ENCODE measurements around the gene PCDH7.

The PCDH7 gene

GRCh38 chr4:30725562-30725961 lies 5.4 kb downstream of the PCDH7 start:
- Histone ChIP-seq H3K27ac (replicated peaks) (no peak overlapping the region), H3K27me3 (ENCODE audit: insufficient read depth, poor library complexity, severe bottlenecking) (peaks cover 20% of the 10 kb centered on the region), H3K4me3 (replicated peaks; ENCODE audit: insufficient read depth, low read length) (no peak overlapping the region)
- DNase-seq (ENCODE audit: low read depth in 1 of 2, low spot score in 1 of 2): no peak
- TF ChIP-seq POLR2AphosphoS5 (IDR thresholded peaks at IDR 0.05; ENCODE audit: low read depth) (no peak), GABPA (IDR thresholded peaks at IDR 0.05; ENCODE audit: low read depth) (no peak), SPI1 (IDR thresholded peaks at IDR 0.05; ENCODE audit: borderline replicate concordance, low read depth) (no peak), CTCF (IDR thresholded peaks at IDR 0.05; ENCODE audit: insufficient read depth, low read length) (no peak)
- TF ChIP-seq, protein P1, sequence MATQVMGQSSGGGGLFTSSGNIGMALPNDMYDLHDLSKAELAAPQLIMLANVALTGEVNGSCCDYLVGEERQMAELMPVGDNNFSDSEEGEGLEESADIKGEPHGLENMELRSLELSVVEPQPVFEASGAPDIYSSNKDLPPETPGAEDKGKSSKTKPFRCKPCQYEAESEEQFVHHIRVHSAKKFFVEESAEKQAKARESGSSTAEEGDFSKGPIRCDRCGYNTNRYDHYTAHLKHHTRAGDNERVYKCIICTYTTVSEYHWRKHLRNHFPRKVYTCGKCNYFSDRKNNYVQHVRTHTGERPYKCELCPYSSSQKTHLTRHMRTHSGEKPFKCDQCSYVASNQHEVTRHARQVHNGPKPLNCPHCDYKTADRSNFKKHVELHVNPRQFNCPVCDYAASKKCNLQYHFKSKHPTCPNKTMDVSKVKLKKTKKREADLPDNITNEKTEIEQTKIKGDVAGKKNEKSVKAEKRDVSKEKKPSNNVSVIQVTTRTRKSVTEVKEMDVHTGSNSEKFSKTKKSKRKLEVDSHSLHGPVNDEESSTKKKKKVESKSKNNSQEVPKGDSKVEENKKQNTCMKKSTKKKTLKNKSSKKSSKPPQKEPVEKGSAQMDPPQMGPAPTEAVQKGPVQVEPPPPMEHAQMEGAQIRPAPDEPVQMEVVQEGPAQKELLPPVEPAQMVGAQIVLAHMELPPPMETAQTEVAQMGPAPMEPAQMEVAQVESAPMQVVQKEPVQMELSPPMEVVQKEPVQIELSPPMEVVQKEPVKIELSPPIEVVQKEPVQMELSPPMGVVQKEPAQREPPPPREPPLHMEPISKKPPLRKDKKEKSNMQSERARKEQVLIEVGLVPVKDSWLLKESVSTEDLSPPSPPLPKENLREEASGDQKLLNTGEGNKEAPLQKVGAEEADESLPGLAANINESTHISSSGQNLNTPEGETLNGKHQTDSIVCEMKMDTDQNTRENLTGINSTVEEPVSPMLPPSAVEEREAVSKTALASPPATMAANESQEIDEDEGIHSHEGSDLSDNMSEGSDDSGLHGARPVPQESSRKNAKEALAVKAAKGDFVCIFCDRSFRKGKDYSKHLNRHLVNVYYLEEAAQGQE (IDR thresholded peaks at IDR 0.05; ENCODE audit: insufficient replicate concordance, low read depth): no peak

- H3K4me3 ChIP-seq (replicated peaks; ENCODE audit: insufficient read depth, low read length): no peak overlapping the region
- no peak for TF ChIP-seq GABPA (IDR thresholded peaks at IDR 0.05; ENCODE audit: low read depth)
- TF ChIP-seq SPI1 (IDR thresholded peaks at IDR 0.05; ENCODE audit: borderline replicate concordance, low read depth): no peak
- TF ChIP-seq, protein P1 (IDR thresholded peaks at IDR 0.05; ENCODE audit: insufficient replicate concordance, low read depth): no peak
- H3K27ac ChIP-seq (replicated peaks): no peak overlapping the region
- H3K27me3 ChIP-seq (ENCODE audit: insufficient read depth, poor library complexity, severe bottlenecking): peaks cover 15% of the 10 kb centered on the region
- no peak for DNase-seq (ENCODE audit: low read depth in 1 of 2, low spot score in 1 of 2)
Measured at GRCh38 chr4:30726090-30726675, 6.0 kb downstream of the PCDH7 start.

DNA sequence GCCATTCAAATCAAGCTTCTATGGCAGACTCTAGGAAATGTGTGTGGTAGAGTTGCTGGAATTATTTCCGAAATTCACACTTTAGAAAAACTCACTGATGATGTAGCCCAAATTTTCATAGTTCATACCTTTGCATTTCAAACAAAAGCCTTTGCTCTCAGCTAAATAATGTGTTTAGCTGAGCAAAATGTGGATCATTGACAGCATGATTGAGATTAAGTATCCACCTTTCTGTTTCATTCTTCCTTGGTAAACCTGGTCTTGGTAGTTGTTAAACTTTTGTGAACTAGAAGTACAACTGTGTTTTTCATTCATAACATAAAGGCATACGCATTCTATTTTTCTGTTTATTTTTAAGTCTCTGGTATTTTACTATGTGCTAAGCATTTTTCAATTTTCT lies 7.2 kb downstream of the PCDH7 start:
- Histone ChIP-seq H3K4me3 (replicated peaks; ENCODE audit: insufficient read depth, low read length) (no peak overlapping the region), H3K27ac (replicated peaks) (no peak overlapping the region), H3K27me3 (ENCODE audit: insufficient read depth, poor library complexity, severe bottlenecking) (peaks cover 6% of the 10 kb centered on the region)
- DNase-seq (ENCODE audit: low read depth in 1 of 2, low spot score in 1 of 2): no peak
- TF ChIP-seq, protein P1 (IDR thresholded peaks at IDR 0.05; ENCODE audit: insufficient replicate concordance, low read depth): no peak
- TF ChIP-seq SPI1 (IDR thresholded peaks at IDR 0.05; ENCODE audit: borderline replicate concordance, low read depth): no peak
- TF ChIP-seq CTCF (IDR thresholded peaks at IDR 0.05; ENCODE audit: insufficient read depth, low read length): no peak

Data from HL-60 (cell line).